Dermis microvascular lymphatic vessel endothelial cell (primary cell): ENCODE measurements around the gene EIF4E1B. TPM values are rescaled to one million over a fixed set of nuclear protein-coding genes. Genes with fewer than 3 reads are reported as not detected.

Source experiments
- DNase-seq, 2 donors: peaks; one replicate each; pipeline versions ENCODE4 v3.0.0 to v3.0.0-alpha.2; 2010; ENCODE audit warnings: low read depth in 2 of 2
- total RNA-seq: library from RNA; depleted of rRNA; stranded (reverse); fragments of >200 nt; gene quantifications from 2 replicates; pipeline ENCODE4 v1.2.1, GENCODE V29; 2014

EIF4E1B gene
- total RNA-seq, 1 donor from 2014 or later = not detected

DNA sequence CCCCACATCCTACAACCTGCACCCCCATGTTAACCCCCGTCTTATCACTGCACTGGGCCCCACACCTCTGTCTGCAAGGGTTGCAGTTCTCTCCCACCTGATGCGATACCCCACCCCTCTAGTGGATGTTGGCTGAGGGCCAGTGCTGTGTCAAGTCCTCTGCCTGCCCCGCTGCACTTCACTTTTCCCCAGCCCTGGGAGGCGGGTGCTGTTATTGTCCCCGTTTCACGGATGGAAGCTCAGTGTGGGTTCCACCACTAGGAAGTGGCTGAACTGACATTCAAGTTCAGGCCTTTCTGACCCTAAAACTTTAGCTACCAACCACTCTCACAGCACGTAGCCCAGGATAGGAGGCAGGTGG lies 3.6 kb upstream of the EIF4E1B start:
- DNase-seq = no peak

DNA sequence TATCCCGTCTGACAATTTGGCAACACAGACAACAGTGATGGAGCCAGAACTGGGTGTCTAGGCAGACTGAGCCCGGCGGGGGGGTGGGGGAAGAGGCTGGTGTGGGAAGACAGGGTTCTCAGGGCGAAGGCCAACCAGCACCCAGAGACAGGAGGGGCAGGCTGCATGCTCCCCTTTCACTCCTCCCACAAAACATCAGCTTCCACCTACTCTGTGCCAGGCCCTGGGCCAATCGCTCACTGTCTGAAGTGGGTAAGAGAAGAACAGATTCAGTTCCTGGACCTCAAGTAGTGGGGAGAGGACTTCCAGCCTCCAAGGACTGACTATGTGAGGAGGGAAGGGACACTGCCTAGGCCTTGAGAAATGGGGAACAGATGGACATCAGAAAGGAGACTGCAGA lies 2.9 kb upstream of the EIF4E1B start:
- DNase-seq = no peak

DNA sequence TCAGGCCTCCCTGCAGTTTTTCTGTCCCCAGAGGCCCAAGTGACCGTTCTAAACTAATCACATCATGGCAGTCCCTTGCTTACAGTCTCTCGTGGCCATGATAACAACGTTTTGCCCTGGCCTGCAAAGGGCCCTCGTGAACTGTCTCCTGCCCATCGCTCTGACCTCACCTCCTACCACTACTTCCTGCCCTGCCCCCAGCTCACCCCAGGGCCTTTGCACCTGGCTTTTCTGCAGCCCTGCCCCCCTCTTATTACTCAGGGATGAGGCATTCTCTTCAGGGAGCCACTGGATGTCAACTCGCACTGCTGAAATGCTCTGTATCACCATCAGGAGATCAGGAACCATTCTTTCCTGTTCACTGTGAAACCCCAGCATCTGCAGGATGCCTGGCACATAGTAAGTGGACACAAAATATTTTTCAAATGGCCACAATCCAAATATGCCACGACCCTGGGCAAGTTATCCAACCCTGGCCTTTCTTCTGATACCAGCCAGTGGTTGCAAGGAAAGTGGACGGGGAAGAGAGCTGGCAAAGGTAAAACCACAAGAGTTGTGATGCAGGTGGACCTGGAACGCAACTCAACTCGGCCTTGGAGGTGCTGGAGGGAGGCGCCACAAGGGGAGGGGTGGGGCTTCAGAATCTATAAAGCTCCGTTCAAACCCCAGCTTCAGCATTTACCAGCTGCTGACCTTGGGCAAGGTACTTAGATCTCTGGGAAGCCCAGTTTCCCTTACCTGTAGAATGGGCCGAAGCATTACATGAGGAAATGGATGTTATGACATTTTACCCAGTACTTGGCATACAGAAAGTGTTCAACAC lies 1.9 kb upstream of the EIF4E1B start:
- DNase-seq = peak; percentile 57 to 69

DNA sequence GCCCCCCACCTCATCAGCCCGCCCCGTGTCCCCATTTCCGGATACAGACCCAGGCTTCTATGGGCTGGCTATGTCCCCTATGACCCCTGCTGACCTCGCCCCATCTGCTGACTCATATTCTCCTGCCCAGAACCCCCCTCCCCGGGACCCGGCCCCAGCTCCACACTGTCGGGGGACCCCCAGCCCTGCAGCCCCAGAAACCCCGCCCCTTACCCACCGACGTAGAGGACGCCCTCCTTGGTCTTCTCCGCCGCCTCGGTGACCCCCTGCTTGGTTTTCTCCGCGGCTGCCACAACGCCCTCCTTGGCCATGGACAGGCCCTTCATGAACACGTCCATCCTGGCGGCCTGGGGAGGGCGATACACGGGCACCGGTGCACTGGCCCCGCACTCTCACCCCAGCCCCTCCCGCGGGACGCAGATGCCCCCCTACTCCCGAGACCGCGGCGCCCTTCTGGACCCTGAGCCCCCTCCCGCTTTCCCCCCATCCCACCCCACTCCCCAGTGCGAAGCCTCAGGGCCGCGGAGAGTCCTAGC lies 1.1 kb upstream of the EIF4E1B start:
- no peak for DNase-seq

DNA sequence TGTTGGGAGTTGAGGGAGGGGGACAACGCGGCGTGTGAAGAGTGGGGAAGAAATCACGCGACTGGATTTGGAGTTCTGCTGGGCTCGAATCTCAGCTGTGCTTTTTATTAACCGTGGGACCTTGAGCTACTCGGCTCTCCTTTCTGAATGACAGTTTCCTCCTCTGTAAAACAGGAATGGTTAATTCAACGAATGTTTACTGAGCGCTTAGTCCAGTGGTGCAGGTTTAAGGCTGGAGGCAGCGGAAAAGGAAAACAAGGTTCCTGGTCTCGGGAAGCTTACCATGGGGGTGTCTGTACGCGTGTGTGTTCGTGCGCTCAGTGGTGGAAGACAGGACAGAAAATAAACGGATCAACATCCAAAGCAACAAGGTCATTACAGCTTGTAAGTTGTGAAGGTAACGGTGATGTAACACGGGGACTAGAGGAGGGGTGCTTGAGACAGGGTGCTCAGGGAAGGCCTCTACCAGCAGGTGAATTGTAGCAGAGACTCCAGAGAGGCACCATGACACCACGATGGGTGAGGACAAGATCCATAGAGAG lies 277 bp downstream of the EIF4E1B start:
- DNase-seq = no peak

- no peak for DNase-seq
Observed at GRCh38 chr5:176631383-176632200, 1.1 kb downstream of the EIF4E1B start.

GRCh38 chr5:176632745-176633144 lies 2.3 kb downstream of the EIF4E1B start:
- DNase-seq = no peak

GRCh38 chr5:176633598-176633997 lies 3.1 kb downstream of the EIF4E1B start:
- no peak for DNase-seq

DNA sequence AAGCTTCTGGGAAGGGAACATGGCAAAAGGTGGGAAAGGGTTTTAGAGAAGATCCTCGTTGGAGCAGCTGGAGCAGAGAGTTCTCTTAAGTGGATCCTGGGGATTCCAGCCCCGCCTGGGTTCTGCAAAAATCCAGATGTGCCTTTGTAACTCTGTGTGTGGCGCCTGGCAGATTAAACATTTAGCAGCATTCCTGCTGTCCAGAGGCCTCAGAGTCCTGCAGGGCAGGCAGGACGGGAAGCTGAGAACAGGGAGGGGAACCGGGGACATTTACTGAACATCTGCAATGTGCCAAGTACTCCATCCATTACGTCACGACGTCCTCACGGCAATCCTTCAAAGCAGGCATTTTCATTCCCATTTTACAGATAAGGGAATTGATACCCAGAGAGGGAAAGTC lies 6.0 kb downstream of the EIF4E1B start:
- no peak for DNase-seq

- DNase-seq = no peak
Observed at GRCh38 chr5:176637556-176637955, 7.1 kb downstream of the EIF4E1B start.

DNA sequence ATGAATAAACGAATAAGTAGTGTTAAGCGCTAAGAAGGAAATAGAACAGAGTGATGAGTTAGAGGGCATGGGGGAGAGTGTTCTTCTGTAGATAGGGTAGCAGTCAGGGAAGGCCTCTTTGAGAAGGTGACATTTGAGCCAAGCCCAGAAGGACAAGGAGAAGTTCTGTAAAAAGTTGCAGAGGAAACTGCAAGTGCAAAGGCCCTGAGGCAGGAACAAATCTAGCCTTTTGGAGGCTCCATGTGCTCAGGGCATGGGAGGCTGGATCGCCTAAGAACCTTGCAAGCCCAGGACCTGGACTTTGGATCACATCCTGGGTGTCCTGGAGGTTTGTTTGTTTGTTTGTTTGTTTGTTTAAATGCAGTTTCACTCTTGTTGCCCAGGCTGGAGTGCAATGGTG lies 8.0 kb downstream of the EIF4E1B start:
- DNase-seq = no peak

DNA sequence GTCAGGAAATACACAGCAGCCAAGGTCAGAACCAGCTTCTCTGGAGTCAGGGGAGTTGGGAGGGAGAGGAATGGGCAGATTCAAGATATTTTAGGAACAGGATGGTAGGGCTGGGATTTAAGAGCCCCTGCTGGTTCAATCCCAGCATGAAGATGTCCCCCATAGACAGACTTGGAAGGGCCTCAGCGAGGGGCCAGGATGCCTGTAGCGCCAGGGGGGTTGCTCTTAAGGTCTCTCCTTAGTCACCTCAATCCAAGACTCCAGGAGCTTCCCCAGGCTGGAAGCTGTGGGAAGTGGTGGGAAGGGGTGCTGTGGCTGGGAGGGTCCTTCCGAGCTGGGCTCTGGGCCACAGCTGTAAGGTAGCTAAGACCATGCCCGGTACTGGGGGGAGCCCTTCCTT lies 8.7 kb downstream of the EIF4E1B start:
- no peak for DNase-seq

DNA sequence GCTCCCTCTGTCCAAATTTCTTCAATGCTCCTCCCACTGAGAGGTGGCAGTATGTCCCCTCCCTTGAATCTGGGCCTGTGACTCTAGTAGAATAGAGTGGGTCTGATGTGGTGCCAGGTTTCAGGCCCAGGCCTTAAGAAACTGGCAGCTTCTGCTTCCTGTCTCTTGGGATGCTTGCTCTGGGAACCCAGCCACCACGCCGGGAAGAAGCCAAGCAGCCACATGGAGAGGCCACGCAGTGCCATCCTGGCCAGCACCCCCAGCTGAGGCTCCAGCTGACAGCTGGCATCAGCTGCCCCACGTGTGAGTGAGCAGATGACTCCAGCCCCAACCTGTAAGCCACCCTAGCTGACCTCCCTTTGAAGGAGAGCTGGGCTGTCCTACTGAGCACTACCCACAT lies 9.5 kb downstream of the EIF4E1B start:
- DNase-seq = no peak

- DNase-seq = no peak
Observed at GRCh38 chr5:176640616-176641015, 10.1 kb downstream of the EIF4E1B start.

- DNase-seq = no peak
Observed at GRCh38 chr5:176642675-176643490, 12.4 kb downstream of the EIF4E1B start.

- DNase-seq = no peak
Observed at GRCh38 chr5:176643491-176644219, 13.2 kb downstream of the EIF4E1B start.

- no peak for DNase-seq
Observed at GRCh38 chr5:176644294-176644693, 13.8 kb downstream of the EIF4E1B start.

DNA sequence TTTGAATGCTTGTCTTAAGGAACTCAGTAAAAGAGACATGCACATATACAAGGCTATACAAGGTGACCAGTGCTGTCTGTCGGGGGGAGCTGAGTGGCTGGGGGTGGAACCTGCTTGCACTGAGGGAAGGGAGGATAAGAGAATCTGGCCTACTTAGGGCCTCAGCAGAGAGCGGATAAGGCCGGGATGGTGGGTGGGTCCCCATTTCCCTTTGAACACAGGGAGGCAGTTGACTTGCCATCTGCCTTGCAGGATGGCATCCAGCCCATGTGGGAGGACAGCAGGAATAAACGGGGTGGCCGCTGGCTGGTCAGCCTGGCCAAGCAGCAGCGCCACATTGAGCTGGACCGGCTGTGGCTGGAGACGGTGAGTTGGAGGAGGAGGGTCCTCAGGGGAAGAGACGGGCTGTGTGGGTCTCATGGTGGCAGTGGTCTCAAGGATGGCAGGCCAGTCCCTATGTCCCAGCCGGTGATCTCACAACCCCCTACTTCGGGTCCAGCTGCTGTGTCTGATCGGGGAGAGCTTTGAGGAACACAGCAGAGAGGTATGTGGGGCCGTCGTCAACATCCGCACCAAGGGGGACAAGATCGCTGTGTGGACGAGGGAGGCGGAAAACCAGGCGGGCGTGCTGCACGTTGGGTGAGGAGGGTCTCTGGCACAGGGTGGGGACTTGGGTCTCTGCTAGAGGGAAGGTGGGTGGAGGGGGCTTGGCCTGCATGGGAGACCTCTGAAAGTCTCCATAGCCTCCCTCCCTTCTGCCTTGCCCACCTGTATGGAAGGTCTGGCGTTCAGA lies 14.6 kb downstream of the EIF4E1B start:
- DNase-seq = no peak

GRCh38 chr5:176646049-176646706 lies 15.7 kb downstream of the EIF4E1B start:
- DNase-seq = no peak

- no peak for DNase-seq
Observed at GRCh38 chr5:176646707-176647029, 16.2 kb downstream of the EIF4E1B start.
